Liver (tissue), 3 donors: Measurements from ENCODE around the gene ARID4B.

ENCODE experiments used
- ATF3 ChIP-seq: IDR thresholded peaks from 2 replicates; pipeline ENCODE4 v1.6.1; 2016; ENCODE audit warnings: antibody characterized with exemption
- FOXA2 ChIP-seq: IDR thresholded peaks from 2 replicates; pipeline ENCODE4 v1.6.1; 2016; ENCODE audit warnings: antibody characterized with exemption
- HNF4G ChIP-seq: IDR thresholded peaks from 2 replicates; pipeline ENCODE4 v1.6.1; 2016; ENCODE audit warnings: antibody characterized with exemption
- JUND ChIP-seq, 2 donors: IDR thresholded peaks; 2 replicates each; pipeline ENCODE4 v1.6.1; 2016; ENCODE audit warnings: antibody characterized with exemption in 2 of 2
- MAX ChIP-seq: IDR thresholded peaks from 2 replicates; pipeline ENCODE4 v1.6.1; 2016; ENCODE audit warnings: antibody characterized with exemption
- NR2F2 ChIP-seq: IDR thresholded peaks from 2 replicates; pipeline ENCODE4 v1.6.1; 2016; ENCODE audit warnings: antibody characterized with exemption
- RAD21 ChIP-seq, 2 donors: IDR thresholded peaks; 2 replicates each; pipeline ENCODE4 v1.6.1; 2016; ENCODE audit warnings: antibody characterized with exemption in 2 of 2, mild to moderate bottlenecking in 2 of 2
- SP1 ChIP-seq: IDR thresholded peaks from 2 replicates; pipeline ENCODE4 v1.6.1; 2018; ENCODE audit warnings: antibody characterized with exemption, mild to moderate bottlenecking
- TAF1 ChIP-seq: conservative IDR thresholded peaks from 2 replicates; pipeline ENCODE4 v1.6.1; 2016; ENCODE audit warnings: antibody characterized with exemption, mild to moderate bottlenecking
- ZBTB33 ChIP-seq: IDR thresholded peaks from 2 replicates; pipeline ENCODE4 v1.6.1; 2016; ENCODE audit warnings: antibody characterized with exemption
- TF ChIP-seq, protein P1 (sequence below): fragments of 150-350 bp; IDR thresholded peaks from 2 replicates; pipeline ENCODE4 v1.5.1; 2017; ENCODE audit warnings: improper control_type of control experiment, low read depth, low read length; ENCODE audit not compliant: missing input control
- TF ChIP-seq, protein P2 (sequence below): IDR thresholded peaks from 2 replicates; pipeline ENCODE4 v1.6.1; 2016; ENCODE audit warnings: antibody characterized with exemption, mild to moderate bottlenecking
- donor health status: healthy.
- donor health status: healthy.

- TF ChIP-seq, protein P1, sequence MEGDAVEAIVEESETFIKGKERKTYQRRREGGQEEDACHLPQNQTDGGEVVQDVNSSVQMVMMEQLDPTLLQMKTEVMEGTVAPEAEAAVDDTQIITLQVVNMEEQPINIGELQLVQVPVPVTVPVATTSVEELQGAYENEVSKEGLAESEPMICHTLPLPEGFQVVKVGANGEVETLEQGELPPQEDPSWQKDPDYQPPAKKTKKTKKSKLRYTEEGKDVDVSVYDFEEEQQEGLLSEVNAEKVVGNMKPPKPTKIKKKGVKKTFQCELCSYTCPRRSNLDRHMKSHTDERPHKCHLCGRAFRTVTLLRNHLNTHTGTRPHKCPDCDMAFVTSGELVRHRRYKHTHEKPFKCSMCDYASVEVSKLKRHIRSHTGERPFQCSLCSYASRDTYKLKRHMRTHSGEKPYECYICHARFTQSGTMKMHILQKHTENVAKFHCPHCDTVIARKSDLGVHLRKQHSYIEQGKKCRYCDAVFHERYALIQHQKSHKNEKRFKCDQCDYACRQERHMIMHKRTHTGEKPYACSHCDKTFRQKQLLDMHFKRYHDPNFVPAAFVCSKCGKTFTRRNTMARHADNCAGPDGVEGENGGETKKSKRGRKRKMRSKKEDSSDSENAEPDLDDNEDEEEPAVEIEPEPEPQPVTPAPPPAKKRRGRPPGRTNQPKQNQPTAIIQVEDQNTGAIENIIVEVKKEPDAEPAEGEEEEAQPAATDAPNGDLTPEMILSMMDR = no peak
- no peak for TF ChIP-seq FOXA2
- TF ChIP-seq RAD21 (IDR thresholded peaks at IDR 0.05) = no peak
- no peak for TF ChIP-seq SP1
- no peak for TF ChIP-seq TAF1
- no peak for TF ChIP-seq JUND (IDR thresholded peaks at IDR 0.05)
- TF ChIP-seq, protein P2, sequence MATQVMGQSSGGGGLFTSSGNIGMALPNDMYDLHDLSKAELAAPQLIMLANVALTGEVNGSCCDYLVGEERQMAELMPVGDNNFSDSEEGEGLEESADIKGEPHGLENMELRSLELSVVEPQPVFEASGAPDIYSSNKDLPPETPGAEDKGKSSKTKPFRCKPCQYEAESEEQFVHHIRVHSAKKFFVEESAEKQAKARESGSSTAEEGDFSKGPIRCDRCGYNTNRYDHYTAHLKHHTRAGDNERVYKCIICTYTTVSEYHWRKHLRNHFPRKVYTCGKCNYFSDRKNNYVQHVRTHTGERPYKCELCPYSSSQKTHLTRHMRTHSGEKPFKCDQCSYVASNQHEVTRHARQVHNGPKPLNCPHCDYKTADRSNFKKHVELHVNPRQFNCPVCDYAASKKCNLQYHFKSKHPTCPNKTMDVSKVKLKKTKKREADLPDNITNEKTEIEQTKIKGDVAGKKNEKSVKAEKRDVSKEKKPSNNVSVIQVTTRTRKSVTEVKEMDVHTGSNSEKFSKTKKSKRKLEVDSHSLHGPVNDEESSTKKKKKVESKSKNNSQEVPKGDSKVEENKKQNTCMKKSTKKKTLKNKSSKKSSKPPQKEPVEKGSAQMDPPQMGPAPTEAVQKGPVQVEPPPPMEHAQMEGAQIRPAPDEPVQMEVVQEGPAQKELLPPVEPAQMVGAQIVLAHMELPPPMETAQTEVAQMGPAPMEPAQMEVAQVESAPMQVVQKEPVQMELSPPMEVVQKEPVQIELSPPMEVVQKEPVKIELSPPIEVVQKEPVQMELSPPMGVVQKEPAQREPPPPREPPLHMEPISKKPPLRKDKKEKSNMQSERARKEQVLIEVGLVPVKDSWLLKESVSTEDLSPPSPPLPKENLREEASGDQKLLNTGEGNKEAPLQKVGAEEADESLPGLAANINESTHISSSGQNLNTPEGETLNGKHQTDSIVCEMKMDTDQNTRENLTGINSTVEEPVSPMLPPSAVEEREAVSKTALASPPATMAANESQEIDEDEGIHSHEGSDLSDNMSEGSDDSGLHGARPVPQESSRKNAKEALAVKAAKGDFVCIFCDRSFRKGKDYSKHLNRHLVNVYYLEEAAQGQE = no peak
- no peak for TF ChIP-seq ATF3
- no peak for TF ChIP-seq MAX
- no peak for TF ChIP-seq ZBTB33
- TF ChIP-seq NR2F2 = no peak
- no peak for TF ChIP-seq HNF4G
Measured at GRCh38 chr1:235127732-235128455, 200.1 kb downstream of the ARID4B start.
